ENCODE measurements around the gene TRAF3IP3.

The TRAF3IP3 gene

GRCh38 chr1:209805341-209805781 is 49.5 kb downstream of the TRAF3IP3 start:
- H3K4me3 ChIP-seq (ENCODE audit: low read depth, low read length): no peak overlapping the region
- TF ChIP-seq CTCF (IDR thresholded peaks at IDR 0.05; ENCODE audit: borderline replicate concordance, insufficient read depth, low read depth, low read length): no peak

GRCh38 chr1:209805875-209806760 is 50.3 kb downstream of the TRAF3IP3 start, which contains the start of gene IRF6:
IRF6 (minus strand) TSS chr1:209806142; CDS start chr1:209801413, 4,729 bp downstream.
- no peak for TF ChIP-seq CTCF (IDR thresholded peaks at IDR 0.05; ENCODE audit: borderline replicate concordance, insufficient read depth, low read depth, low read length)

GRCh38 chr1:209807509-209807908 is 51.7 kb downstream of the TRAF3IP3 start:
- H3K4me3 ChIP-seq (ENCODE audit: low read depth, low read length): no peak overlapping the region
- no peak for TF ChIP-seq CTCF (IDR thresholded peaks at IDR 0.05; ENCODE audit: borderline replicate concordance, insufficient read depth, low read depth, low read length)

More at GRCh38 chr1:209805875-209806760, 50.3 kb downstream of the TRAF3IP3 start, which contains the start of gene IRF6:
- peak within 1 kb of the TSS; percentile 36 for H3K4me3 ChIP-seq (ENCODE audit: low read depth, low read length)

- TF ChIP-seq CTCF (IDR thresholded peaks at IDR 0.05; ENCODE audit: borderline replicate concordance, insufficient read depth, low read depth, low read length): no peak
- no peak overlapping the region for H3K4me3 ChIP-seq (ENCODE audit: low read depth, low read length)
These were observed 52.3 kb downstream of the TRAF3IP3 start for GRCh38 chr1:209808059-209808581.

- TF ChIP-seq CTCF (IDR thresholded peaks at IDR 0.05; ENCODE audit: borderline replicate concordance, insufficient read depth, low read depth, low read length): no peak
- H3K4me3 ChIP-seq (ENCODE audit: low read depth, low read length): no peak overlapping the region
These were observed 53.8 kb downstream of the TRAF3IP3 start for GRCh38 chr1:209809611-209810010.

GRCh38 chr1:209810783-209811182 is 54.9 kb downstream of the TRAF3IP3 start:
- TF ChIP-seq CTCF (IDR thresholded peaks at IDR 0.05; ENCODE audit: borderline replicate concordance, insufficient read depth, low read depth, low read length): no peak
- no peak overlapping the region for H3K4me3 ChIP-seq (ENCODE audit: low read depth, low read length)
